ENCODE measurements around the gene ARL13A. TPM values are rescaled to one million over a fixed set of nuclear protein-coding genes. Genes with fewer than 3 reads are reported as not detected.

ARL13A gene
- total and polyA plus RNA-seq, 2 of the 8 experiments (the other 6 are each of a cell fraction or from before 2014, with no cell fraction given), result not detected

DNA sequence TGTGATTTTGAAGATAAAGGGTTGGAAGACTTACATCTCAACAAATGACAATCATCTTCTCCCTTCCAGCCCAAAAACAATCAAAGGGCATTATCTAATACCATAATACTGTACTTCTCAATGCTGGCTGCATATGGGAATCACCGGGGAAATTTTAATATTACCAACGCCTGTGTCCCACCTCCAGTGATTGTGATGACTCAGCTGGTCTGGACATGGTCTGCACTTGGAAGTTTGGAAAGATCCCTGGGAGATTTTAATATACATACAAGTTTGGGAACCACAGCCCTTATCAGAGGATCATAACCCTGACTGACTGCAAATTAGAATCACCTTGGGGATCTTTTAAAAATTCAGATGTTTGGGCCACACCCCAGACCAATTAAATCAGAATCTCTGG lies 29.9 kb downstream of the ARL13A start (continued):
- no peak for TF ChIP-seq NRF1 (IDR thresholded peaks at IDR 0.05; ENCODE audit: low read depth, low read length)
- no peak for TF ChIP-seq SRF (IDR thresholded peaks at IDR 0.05; ENCODE audit: low read depth, low read length)
- no peak for TF ChIP-seq ASH2L (IDR thresholded peaks at IDR 0.05; ENCODE audit: low read length)
- TF ChIP-seq SIN3A (conservative IDR thresholded peaks at IDR 0.05 in 1 of 2, IDR thresholded peaks at IDR 0.05 in 1 of 2; ENCODE audit: low read depth in 1 of 2, low read length in 2 of 2), result no peak
- TF ChIP-seq SP2 (IDR thresholded peaks at IDR 0.05; ENCODE audit: low read length), result no peak
- TF ChIP-seq GABPA (IDR thresholded peaks at IDR 0.05; ENCODE audit: borderline replicate concordance, insufficient read depth, low read length), result no peak

Data from H1 (cell line).